NB4 (cell line): ENCODE data around the gene SIL1.
"Not testable (repeated sequence)": the region's sequence is repeated elsewhere in the genome, so short reads cannot be mapped to it uniquely, and the experiment has no call there.

Experiments used
- DNase-seq: peaks from one replicate; pipeline ENCODE4 v3.0.0; 2010; ENCODE audit warnings: low read depth
- H3K4me3 ChIP-seq: one replicate; pipeline ENCODE4 v1.5.1; 2011; ENCODE audit warnings: mild to moderate bottlenecking, low read depth, low read length, moderate library complexity
- MYC ChIP-seq: IDR thresholded peaks from 2 replicates; pipeline ENCODE4 v1.6.1; 2011; ENCODE audit warnings: low read depth, low read length
- POLR2A ChIP-seq: IDR thresholded peaks from 2 replicates; pipeline ENCODE4 v1.6.1; 2011; ENCODE audit warnings: mild to moderate bottlenecking; ENCODE audit not compliant: insufficient read length; ENCODE audit errors: extremely low read depth
- TF ChIP-seq, protein P1 (sequence below): IDR thresholded peaks from one replicate; pipeline ENCODE4 v1.5.1; 2012; ENCODE audit warnings: low read depth, low read length
- TF ChIP-seq, protein P2 (sequence below): IDR thresholded peaks from 2 replicates; pipeline ENCODE4 v1.6.1; 2011; ENCODE audit warnings: low read depth, low read length

SIL1 gene

DNA sequence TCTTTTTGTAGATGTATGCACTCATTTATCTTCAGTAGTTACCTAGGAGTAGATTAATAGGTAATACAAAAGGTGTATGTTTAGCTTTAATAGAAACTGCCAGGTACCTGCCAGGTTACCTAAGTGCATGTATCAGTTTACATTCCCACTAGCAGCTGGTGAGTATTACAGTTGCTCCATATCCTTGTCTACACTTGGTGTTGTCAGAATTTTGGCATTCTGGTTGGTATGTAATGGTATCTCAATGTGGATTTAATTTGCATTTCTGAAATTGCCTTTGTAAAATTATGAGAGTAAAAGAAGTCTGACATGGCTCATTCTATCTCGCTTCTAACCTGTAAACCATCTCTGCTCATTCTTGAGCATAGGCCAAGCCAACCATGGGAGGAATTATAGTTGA, 38.3 kb upstream of the SIL1 start:
- no peak for DNase-seq
- TF ChIP-seq, protein P1, sequence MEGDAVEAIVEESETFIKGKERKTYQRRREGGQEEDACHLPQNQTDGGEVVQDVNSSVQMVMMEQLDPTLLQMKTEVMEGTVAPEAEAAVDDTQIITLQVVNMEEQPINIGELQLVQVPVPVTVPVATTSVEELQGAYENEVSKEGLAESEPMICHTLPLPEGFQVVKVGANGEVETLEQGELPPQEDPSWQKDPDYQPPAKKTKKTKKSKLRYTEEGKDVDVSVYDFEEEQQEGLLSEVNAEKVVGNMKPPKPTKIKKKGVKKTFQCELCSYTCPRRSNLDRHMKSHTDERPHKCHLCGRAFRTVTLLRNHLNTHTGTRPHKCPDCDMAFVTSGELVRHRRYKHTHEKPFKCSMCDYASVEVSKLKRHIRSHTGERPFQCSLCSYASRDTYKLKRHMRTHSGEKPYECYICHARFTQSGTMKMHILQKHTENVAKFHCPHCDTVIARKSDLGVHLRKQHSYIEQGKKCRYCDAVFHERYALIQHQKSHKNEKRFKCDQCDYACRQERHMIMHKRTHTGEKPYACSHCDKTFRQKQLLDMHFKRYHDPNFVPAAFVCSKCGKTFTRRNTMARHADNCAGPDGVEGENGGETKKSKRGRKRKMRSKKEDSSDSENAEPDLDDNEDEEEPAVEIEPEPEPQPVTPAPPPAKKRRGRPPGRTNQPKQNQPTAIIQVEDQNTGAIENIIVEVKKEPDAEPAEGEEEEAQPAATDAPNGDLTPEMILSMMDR, result no peak
- TF ChIP-seq POLR2A (no peak), MYC (no peak)
- TF ChIP-seq, protein P2, sequence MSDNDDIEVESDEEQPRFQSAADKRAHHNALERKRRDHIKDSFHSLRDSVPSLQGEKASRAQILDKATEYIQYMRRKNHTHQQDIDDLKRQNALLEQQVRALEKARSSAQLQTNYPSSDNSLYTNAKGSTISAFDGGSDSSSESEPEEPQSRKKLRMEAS, result no peak
- no peak overlapping the region for H3K4me3 ChIP-seq

- no peak overlapping the region for H3K4me3 ChIP-seq
- DNase-seq, result no peak
- TF ChIP-seq, protein P2, result no peak
- no peak for TF ChIP-seq POLR2A
- TF ChIP-seq MYC, result no peak
Observed at GRCh38 chr5:139232147-139232724, 34.1 kb upstream of the SIL1 start.

GRCh38 chr5:139228201-139228803, 30.1 kb upstream of the SIL1 start:
- DNase-seq, result no peak
- TF ChIP-seq MYC, result no peak
- TF ChIP-seq, protein P2, result no peak
- no peak for TF ChIP-seq POLR2A
- TF ChIP-seq, protein P1, result no peak
- H3K4me3 ChIP-seq, result no peak overlapping the region

- no peak overlapping the region for H3K4me3 ChIP-seq
- TF ChIP-seq POLR2A (no peak), MYC (no peak)
- TF ChIP-seq, protein P2, result no peak
- TF ChIP-seq, protein P1, result no peak
- no peak for DNase-seq
Observed at GRCh38 chr5:139226131-139226530, 28.0 kb upstream of the SIL1 start.

DNA sequence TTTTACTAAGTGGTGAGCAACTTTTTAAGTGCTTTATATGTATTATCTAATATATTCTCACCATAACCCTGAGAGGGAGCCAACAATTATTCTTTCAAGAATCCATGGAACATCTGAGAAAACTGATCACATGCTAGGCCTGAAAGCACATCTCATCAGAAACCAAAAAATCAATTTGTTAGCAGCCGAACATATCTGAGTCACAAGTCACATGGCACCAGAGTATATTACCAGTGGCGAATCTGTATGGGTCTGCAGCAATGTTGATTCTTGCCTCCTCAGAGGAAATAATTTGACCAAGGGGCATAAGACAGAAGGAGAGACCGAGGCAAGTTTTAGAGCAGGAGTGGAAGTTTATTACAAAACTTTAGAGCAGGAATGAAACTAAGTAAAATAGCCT, 25.3 kb upstream of the SIL1 start:
- TF ChIP-seq, protein P2, result no peak
- TF ChIP-seq POLR2A (no peak), MYC (no peak)
- TF ChIP-seq, protein P1, result no peak
- DNase-seq, result no peak
- H3K4me3 ChIP-seq, result no peak overlapping the region

DNA sequence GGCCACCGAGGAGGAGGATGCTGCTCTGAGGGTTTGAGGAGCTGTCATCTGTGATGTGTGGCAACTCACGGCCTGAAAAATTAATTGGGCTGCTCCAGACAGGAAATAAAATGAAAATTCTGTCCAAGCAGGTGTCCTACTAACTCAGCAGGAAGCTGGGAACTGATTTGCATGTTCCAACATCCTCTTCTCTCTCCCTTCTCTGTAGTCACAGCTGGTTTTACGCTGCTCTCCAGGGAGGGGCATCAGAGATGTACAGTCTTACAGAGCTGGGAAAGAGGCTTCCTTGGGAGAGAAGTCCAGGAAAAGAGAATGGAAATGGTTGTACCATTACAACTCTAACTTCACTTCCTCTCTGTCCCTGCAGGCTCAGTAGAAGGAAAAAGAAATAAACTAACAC, 24.2 kb upstream of the SIL1 start:
- H3K4me3 ChIP-seq, result no peak overlapping the region
- TF ChIP-seq MYC (no peak), POLR2A (no peak)
- TF ChIP-seq, protein P2, result no peak
- TF ChIP-seq, protein P1, result no peak
- DNase-seq, result no peak

- not testable (repeated sequence) for DNase-seq, H3K4me3 ChIP-seq
Observed at GRCh38 chr5:139218038-139218437, 19.9 kb upstream of the SIL1 start.
